IMR-90 (cell line): Measurements from ENCODE around the gene TTC29. TPM values are rescaled to one million over a fixed set of nuclear protein-coding genes. Genes with fewer than 3 reads are reported as not detected.

Experiments used
- ATAC-seq: fragments of 200-7000 bp; cut with Tn5 transposase; 2 replicates; pipeline ENCODE4 v1.9.1; 2020; ENCODE audit warnings: low read depth, mild to moderate bottlenecking, moderate library complexity
- BruUV-seq: library from RNA; stranded (reverse); fragments of 400-500 nt; replicated peaks from 2 replicates; lab custom pipeline; 2021; lab: Mats Ljungman, UMichigan
- CTCF ChIA-PET: fragments of 300-600 bp; formaldehyde crosslinking; extraction: SDS; loops from one replicate; lab custom pipeline; 2021; ENCODE audit warnings: antibody characterized with exemption; lab: Yijun Ruan, JAX
- POLR2A ChIA-PET: fragments of 300-600 bp; sonication (Branson Sonifier 250); formaldehyde crosslinking; loops from one replicate; lab custom pipeline; 2022; ENCODE audit warnings: antibody characterized with exemption; ENCODE audit not compliant: unreplicated experiment; lab: Charles Lee
- DNase-seq: peaks from one replicate; pipeline ENCODE4 v3.0.0; 2013
- H2AFZ ChIP-seq: replicated peaks from 2 replicates; pipeline ENCODE3; 2013; ENCODE audit warnings: low read length, mild to moderate bottlenecking; ENCODE audit not compliant: poor library complexity
- H2AK5ac ChIP-seq: 2 replicates; pipeline ENCODE4 v1.6.1; 2013; ENCODE audit warnings: low read depth, low read length, inconsistent platforms
- H2AK9ac ChIP-seq: replicated peaks from 2 replicates; pipeline ENCODE3; 2013; ENCODE audit warnings: mild to moderate bottlenecking, low read depth, low read length, moderate library complexity; ENCODE audit not compliant: poor library complexity
- H2BK120ac ChIP-seq: 2 replicates; pipeline ENCODE4 v1.6.1; 2013; ENCODE audit warnings: low read depth, low read length, inconsistent platforms
- H2BK15ac ChIP-seq: 3 replicates; pipeline ENCODE4 v1.6.1; 2013; ENCODE audit warnings: low read depth, low read length, inconsistent platforms
- H2BK20ac ChIP-seq: 2 replicates; pipeline ENCODE4 v1.6.1; 2013; ENCODE audit warnings: low read depth, mild to moderate bottlenecking, inconsistent platforms, low read length, moderate library complexity
- H2BK5ac ChIP-seq: 2 replicates; pipeline ENCODE4 v1.6.1; 2013; ENCODE audit warnings: mild to moderate bottlenecking, low read depth, low read length, inconsistent platforms; ENCODE audit not compliant: poor library complexity, severe bottlenecking
- H3K14ac ChIP-seq: replicated peaks from 2 replicates; pipeline ENCODE4 v1.6.1; 2013; ENCODE audit warnings: low read depth, low read length, inconsistent platforms
- H3K18ac ChIP-seq: 2 replicates; pipeline ENCODE4 v1.6.1; 2013; ENCODE audit warnings: low read depth, low read length, control low read depth
- H3K23ac ChIP-seq: 2 replicates; pipeline ENCODE4 v1.6.1; 2013; ENCODE audit warnings: low read depth, low read length, inconsistent platforms
- H3K27ac ChIP-seq: 2 replicates; pipeline ENCODE4 v1.5.1; 2013; ENCODE audit warnings: mild to moderate bottlenecking, control low read depth, low read length; ENCODE audit not compliant: insufficient read depth
- H3K27me3 ChIP-seq: 2 replicates; pipeline ENCODE4 v1.6.1; 2013; ENCODE audit warnings: low read length; ENCODE audit not compliant: control insufficient read depth, insufficient read depth
- H3K36me3 ChIP-seq: 2 replicates; pipeline ENCODE4 v1.6.1; 2013; ENCODE audit warnings: low read length, mixed read lengths; ENCODE audit not compliant: control insufficient read depth, insufficient read depth
- H3K4ac ChIP-seq: 2 replicates; pipeline ENCODE4 v1.6.1; 2013; ENCODE audit warnings: low read depth, low read length, inconsistent platforms
- H3K4me1 ChIP-seq: 2 replicates; pipeline ENCODE4 v1.6.1; 2013; ENCODE audit warnings: low read length, mixed read lengths; ENCODE audit not compliant: control insufficient read depth, insufficient read depth
- H3K4me2 ChIP-seq: 2 replicates; pipeline ENCODE4 v1.6.1; 2013; ENCODE audit warnings: low read depth, mild to moderate bottlenecking, control low read depth, low read length, moderate library complexity
- H3K4me3 ChIP-seq: 2 replicates; pipeline ENCODE4 v1.5.1; 2013; ENCODE audit warnings: low read depth, mild to moderate bottlenecking, control low read depth, low read length, moderate library complexity; ENCODE audit not compliant: insufficient read depth
- H3K56ac ChIP-seq: 2 replicates; pipeline ENCODE4 v1.6.1; 2013; ENCODE audit warnings: low read length, inconsistent platforms; ENCODE audit not compliant: insufficient read depth; ENCODE audit errors: extremely low read depth
- H3K79me1 ChIP-seq, 2 experiments: 2 replicates each; pipeline ENCODE4 v1.6.1; 2013; ENCODE audit warnings: low read length in 2 of 2, inconsistent platforms in 1 of 2, low read depth in 1 of 2
- H3K9ac ChIP-seq: 2 replicates; pipeline ENCODE4 v1.6.1; 2013; ENCODE audit warnings: low read depth, low read length, control low read depth
- H3K9me1 ChIP-seq: 2 replicates; pipeline ENCODE4 v1.6.1; 2013; ENCODE audit warnings: low read length, inconsistent platforms; ENCODE audit not compliant: insufficient read depth
- H3K9me3 ChIP-seq: 2 replicates; pipeline ENCODE4 v1.6.1; 2013; ENCODE audit warnings: low read length; ENCODE audit not compliant: control insufficient read depth, insufficient read depth
- H4K20me1 ChIP-seq: 2 replicates; pipeline ENCODE4 v1.6.1; 2013; ENCODE audit warnings: low read length, inconsistent platforms; ENCODE audit not compliant: insufficient read depth
- H4K5ac ChIP-seq: 2 replicates; pipeline ENCODE4 v1.6.1; 2013; ENCODE audit warnings: mild to moderate bottlenecking, low read depth, low read length, control low read depth
- H4K8ac ChIP-seq, 2 experiments: 2 replicates each; pipeline ENCODE4 v1.6.1; 2013; ENCODE audit warnings: low read depth in 2 of 2, low read length in 2 of 2, control low read depth in 1 of 2, inconsistent platforms in 1 of 2
- H4K91ac ChIP-seq: 2 replicates; pipeline ENCODE4 v1.6.1; 2013; ENCODE audit warnings: low read depth, low read length, inconsistent platforms; ENCODE audit not compliant: insufficient read depth
- BHLHE40 ChIP-seq: fragments of 150-350 bp; IDR thresholded peaks from 2 replicates; pipeline ENCODE4 v1.6.1; 2016; ENCODE audit warnings: mild to moderate bottlenecking, low read depth, low read length
- MAZ ChIP-seq: IDR thresholded peaks from 2 replicates; pipeline ENCODE4 v1.6.1; 2012; ENCODE audit warnings: low read depth, mild to moderate bottlenecking, low read length, improper control_type of control experiment, moderate library complexity, borderline replicate concordance
- NFE2L2 ChIP-seq: fragments of 150-350 bp; IDR thresholded peaks from 2 replicates; pipeline ENCODE4 v1.6.1; 2016; ENCODE audit warnings: low read depth, mild to moderate bottlenecking, low read length
- WGBS, 2 experiments: methylation state at CpG; one replicate each; pipeline versions ENCODE4 v1.1.5 to v1.1.7; 2013; ENCODE audit warnings: missing lambda C conversion rate in 2 of 2; ENCODE audit not compliant: insufficient read length in 1 of 2; ENCODE audit errors: extremely low coverage in 2 of 2; 5-methylcytosine and 5-hydroxymethylcytosine counted together
- dilution Hi-C: fragments of 300-500 bp; cut with HindIII; formaldehyde crosslinking; loops from one replicate; pipeline ENCODE4 v1.14.3; 2018; ENCODE audit warnings: low sequenced_read_pairs; ENCODE audit not compliant: unreplicated experiment
- in situ Hi-C: fragments of 300-500 bp; cut with MboI; formaldehyde crosslinking; loops from 3 replicates; pipeline ENCODE4 v1.14.3; 2019; ENCODE audit warnings: low sequenced_read_pairs, inconsistent platforms, mixed read lengths
- intact Hi-C: fragments of 100-400 bp; cut with micrococcal nuclease; formaldehyde crosslinking; loops from 2 replicates; pipeline ENCODE4 v1.10.0; 2022
- polyA plus RNA-seq, 3 experiments: library from polyadenylated mRNA; depleted of rRNA; stranded (reverse); fragments of >200 nt; gene quantifications; 2 replicates each; pipeline ENCODE4 v1.2.3, GENCODE V29; 2012; ENCODE audit warnings: low replicate concordance in 1 of 3
- total RNA-seq: library from RNA; depleted of rRNA; stranded (reverse); fragments of >200 nt; gene quantifications from 2 replicates; pipeline ENCODE4 v1.2.3, GENCODE V29; 2012

Gene TTC29
- total and polyA plus RNA-seq, 2 of the 4 experiments (the other 2 are of a cell fraction), result not detected

- TF ChIP-seq NFE2L2 (no peak), BHLHE40 (no peak), MAZ (no peak)
- Histone ChIP-seq H3K4me1 (no peaks in the 10 kb centered on the region), H3K4me3 (no peak overlapping the region), H3K4me2 (no peak overlapping the region), H4K20me1 (no peaks in the 10 kb centered on the region), H3K56ac (no peak overlapping the region), H3K18ac (no peak overlapping the region), H3K27me3 (no peaks in the 10 kb centered on the region), H2AK5ac (no peak overlapping the region), H3K79me1 (no peaks in the 10 kb centered on the region), H3K4ac (no peak overlapping the region), H2BK20ac (no peak overlapping the region), H3K23ac (no peak overlapping the region), H4K8ac (no peak overlapping the region), H4K5ac (no peak overlapping the region), H2AK9ac (peak overlapping the region; percentile 50), H2BK5ac (no peak overlapping the region), H3K14ac (no peak overlapping the region), H2BK15ac (no peak overlapping the region), H2AFZ (no peak overlapping the region), H2BK120ac (no peak overlapping the region), H3K9me3 (no peaks in the 10 kb centered on the region), H3K27ac (no peak overlapping the region), H3K9ac (no peak overlapping the region), H3K36me3 (no peaks in the 10 kb centered on the region), H4K91ac (no peak overlapping the region), H3K9me1 (no peaks in the 10 kb centered on the region)
- in situ Hi-C loops, result no loop called here
- DNase-seq (no peak), ATAC-seq (no peak)
- POLR2A ChIA-PET, result no interaction called here
- dilution Hi-C loops, result no loop called here
- no CpG with 5 or more reads among the region's 3 CpGs for WGBS, 2 experiments
- intact Hi-C loops, result no loop called here
- BruUV-seq, result no TSS peak
- CTCF ChIA-PET, result no interaction called here
These were observed 88.4 kb downstream of the TTC29 start for GRCh38 chr4:146857298-146857697.
